Stimulated activated CD4-positive, alpha-beta T cell treated with anti-CD3 and anti-CD28 coated beads, Interleukin-1b, Interleukin-23, amount 100 ng/mL, for 24 hours (primary cell): ENCODE measurements around the gene NFATC2.

Experiments used
- DNase-seq, 4 experiments: peaks; one replicate each; pipeline ENCODE4 v3.0.0-alpha.2; 2020; ENCODE audit warnings: low read depth in 4 of 4, low spot score in 1 of 4

NFATC2 gene

DNA sequence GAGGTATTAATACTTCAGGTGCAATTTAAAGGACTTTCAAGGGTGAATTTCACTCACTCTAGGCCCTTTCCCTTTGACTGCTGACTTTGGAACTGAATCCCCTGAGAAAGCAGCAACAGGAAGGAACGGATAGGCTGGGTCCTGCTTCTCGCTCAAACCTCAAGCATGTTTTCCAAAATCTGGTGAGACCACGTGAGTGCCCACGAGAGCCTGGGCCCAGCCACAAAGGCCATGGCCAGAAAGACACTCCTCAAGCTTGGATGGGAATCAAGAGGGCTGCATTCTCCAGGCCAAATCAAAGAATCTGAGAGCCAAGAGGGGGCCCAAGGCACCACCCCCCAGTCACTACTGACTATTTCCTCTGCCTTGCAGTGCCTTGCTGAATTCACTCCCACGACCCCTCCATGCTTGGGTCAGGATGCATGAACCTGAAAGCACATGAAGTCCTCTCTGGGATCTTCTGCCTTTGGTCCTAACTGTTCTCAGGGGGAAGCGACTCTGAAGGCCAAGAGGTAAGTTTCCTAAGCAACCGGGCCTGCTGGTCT, 146.1 kb downstream of the NFATC2 start:
- no peak for DNase-seq

DNA sequence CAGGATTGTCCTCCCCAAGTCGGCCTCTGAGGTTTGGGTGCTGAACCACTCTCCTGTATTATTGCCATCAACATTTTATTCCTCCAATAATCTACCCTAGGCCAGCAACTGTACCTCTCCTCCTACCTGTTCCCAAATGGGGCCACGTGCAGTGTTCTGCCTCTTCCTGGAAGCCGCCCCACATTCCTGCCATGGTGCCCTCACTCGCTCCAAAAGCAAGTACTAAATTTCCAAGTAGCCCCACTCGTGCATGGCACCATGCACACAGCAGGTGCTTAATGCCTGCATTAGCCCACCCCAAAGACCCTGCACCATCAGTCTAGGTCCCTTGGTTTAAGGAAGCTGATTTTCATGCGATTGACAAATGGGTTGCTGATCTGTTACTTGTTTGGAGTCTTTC, 147.8 kb downstream of the NFATC2 start:
- DNase-seq = no peak

DNA sequence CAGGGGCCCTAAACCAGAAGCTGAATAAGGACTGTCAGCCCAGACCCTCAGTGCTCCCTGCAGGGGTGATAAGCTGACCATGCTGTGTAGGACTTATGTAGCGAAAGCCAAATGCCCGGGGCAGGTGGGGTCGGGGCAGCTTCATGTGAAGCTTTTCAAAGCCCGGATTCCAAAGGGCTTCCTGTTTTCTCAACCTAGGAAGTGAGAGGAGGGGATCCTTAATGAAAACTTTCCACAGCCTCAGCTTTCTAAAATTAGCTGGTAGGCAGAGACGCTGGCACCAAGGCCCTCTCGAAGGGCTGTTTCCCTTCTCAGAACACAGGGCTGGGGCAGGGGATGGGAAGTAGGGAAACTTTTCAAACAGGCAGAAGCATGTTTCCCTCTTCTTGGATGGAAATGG, 148.9 kb downstream of the NFATC2 start:
- DNase-seq = no peak

DNA sequence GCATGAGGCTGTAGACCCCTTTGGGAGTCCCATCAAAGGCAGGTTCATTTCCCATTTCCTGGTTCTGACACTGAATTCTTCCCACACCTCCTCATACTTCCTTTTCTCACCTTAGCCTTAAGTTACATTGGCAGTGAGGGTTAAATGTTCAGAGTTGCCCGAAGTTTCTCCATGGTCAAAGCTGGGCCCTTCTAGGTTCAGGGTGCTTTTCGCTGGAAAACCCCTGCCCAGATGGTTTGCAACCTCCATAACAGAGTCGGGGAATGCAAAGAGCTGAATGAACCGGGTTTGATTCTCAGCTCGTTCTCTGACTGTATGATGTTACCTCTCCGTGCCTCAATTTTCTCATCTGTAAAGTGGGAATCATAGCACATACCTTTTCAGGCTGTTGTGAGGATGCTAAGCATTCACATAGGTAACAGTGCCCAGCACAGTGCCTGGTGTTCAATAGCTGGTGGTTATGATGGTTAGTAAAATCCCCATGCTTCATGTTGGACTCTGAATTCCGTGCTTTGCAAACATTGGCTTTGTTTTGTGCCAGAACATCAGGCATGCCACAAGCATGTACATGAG, 149.8 kb downstream of the NFATC2 start:
- no peak for DNase-seq

DNA sequence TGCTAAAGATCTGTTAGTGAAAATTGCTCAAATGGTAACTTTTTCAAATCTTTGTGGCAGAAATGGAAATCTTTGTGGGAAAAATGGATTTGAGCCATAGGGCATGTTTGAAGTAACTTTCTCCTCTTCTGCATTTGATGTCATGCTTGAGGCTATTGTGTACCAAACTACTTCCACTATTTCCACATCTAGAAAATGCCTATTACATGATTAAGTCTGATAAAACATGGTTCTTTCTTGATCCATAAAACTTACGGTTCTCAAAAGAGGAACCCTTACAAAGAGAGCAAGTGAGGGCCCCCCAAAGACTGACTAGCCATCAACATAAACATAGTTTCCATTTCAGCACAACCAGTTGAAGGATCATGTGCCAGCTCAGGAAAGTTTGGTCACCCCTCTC, 150.6 kb downstream of the NFATC2 start:
- DNase-seq = no peak

DNA sequence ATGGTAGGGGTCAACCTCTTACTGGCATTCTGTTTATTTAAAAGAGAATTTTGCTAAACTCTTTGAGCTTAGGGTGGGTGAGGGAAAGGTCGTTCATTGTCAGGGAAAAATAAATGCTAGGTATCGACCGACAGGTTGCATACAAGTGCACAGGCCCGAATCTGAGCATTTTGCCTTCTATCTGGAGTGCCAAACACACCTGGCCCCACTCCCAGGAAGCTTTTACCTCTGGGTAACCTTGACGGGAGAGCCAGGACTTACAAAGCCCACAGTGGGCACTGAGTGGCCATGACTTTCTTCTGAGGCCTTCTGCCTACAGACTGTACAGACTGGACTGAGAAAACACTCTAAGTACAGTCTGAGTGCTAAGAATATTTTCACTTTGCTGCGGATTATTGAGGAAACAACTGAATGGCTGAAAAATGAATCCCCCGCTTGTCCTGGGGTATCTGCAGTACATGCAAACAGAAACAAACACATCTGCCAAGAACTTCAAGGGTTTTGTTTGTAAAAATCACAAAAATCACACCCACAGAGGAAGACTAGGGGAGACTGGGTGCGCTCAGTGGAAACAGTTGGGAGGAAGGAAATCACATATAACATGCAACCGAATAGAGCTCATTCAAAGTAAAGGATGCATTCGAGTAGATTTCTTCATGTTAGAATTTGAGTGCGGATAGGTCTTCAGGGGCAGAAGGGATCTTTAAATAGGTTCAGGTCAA, 152.8 kb downstream of the NFATC2 start:
- DNase-seq = no peak

DNA sequence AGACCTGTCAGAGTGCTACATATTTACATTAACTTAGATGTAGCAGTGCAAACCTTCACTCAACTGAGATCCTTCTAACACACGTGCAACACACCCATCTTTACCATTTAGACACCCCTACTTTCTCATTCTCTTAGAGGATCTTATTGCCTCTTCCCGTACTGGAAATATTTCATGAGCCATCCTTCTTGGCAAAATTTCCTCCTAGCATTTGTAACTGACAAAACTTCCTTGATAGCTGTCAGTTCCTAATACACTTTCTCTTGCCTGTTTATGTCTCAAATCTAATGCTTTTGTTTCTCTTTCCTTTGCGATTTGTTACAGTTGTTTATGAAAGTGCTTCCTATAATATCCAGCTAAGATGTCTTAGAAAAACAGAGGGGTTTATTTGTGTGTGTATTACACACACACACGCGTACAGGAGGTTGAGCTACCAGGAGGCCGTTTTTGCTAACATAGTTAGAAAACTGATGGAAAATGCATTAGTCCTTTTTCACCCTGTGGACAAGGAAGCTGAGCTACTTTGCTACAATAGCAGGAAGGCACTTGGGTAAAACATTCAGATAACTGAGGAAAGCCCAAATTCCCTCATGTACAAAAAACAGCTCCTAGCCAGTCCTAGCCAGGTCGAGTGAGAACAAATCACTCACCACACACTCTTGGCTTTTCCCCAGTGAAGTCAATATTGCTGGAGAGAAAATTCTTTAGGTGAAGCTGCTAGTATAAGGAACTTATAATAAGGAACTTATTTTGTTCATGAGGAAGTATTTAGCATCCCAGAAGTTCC, 153.6 kb downstream of the NFATC2 start:
- DNase-seq = no peak

DNA sequence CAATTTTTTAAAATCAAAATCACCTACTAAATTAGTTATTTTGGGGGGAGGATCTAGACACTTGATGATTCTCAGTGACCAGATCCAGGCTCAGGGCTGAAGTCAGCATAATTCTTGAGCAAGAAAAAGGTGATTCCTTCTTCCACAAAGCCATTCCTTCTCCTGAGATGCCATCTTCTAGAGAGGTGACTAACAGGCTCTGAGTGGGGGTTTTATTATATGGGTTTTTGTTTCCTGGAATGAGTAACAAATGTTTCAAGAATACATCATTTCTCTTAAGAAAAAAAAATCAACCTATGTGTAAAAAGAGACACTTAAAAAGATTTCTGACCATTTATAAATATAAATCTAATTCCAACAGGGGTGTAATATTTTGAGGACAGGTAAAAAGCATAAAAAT, 154.3 kb downstream of the NFATC2 start:
- DNase-seq = no peak

DNA sequence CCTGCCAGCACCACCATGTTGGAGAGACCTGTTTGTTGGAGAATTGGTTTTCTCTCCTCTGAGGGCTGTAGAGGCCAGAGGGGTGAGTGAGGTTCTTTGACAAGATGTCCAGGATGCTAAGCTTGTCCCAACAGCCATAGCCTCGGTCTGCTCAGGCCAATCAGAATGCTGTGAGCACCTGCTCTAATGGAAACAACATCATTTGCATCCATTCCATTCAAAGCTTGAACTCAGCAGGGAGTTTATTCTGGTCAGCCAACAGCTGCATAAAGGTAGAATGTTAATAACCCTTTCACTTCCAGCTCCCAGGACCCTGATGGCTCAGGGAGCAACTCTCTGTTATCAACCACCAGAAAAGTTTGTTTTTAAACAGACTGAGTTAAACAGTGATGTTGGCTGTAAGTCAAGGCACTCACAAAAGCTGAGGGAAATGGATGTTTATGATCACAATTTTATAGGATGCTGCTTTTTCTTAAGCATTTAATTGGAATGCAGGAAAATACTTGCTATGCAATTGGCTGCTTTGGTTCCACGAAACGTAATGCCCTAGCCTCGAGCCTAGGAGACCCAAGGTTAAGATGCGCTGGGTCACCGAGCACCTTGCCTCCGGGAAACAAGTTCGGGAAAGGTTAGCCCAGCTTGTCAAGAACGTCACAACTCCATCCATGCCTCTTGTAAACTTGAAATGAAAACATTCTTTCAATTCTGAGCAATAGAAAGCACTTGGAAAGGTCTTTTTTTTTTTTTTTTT, 155.2 kb downstream of the NFATC2 start:
- no peak for DNase-seq

DNA sequence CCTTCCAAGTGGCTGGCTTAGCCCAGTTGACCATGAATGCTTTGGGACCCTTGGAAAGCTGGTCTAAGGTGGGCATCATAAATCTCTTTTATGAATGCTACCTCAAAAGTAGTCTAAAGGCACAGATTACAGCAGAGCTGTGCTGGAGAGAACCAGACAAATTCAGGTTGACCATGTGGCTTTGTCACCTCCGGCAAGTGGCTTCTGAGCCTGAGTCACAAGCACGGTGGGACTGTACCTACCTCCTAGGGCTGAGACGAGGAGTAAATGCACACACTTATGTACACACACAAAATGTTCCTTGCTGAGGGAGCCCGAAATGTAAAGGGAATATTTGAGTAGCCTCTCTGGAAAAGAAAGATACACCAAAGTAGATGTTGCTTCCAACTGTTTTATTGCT, 155.9 kb downstream of the NFATC2 start:
- peak in 1 of 4 experiments; percentile 20 for DNase-seq

DNA sequence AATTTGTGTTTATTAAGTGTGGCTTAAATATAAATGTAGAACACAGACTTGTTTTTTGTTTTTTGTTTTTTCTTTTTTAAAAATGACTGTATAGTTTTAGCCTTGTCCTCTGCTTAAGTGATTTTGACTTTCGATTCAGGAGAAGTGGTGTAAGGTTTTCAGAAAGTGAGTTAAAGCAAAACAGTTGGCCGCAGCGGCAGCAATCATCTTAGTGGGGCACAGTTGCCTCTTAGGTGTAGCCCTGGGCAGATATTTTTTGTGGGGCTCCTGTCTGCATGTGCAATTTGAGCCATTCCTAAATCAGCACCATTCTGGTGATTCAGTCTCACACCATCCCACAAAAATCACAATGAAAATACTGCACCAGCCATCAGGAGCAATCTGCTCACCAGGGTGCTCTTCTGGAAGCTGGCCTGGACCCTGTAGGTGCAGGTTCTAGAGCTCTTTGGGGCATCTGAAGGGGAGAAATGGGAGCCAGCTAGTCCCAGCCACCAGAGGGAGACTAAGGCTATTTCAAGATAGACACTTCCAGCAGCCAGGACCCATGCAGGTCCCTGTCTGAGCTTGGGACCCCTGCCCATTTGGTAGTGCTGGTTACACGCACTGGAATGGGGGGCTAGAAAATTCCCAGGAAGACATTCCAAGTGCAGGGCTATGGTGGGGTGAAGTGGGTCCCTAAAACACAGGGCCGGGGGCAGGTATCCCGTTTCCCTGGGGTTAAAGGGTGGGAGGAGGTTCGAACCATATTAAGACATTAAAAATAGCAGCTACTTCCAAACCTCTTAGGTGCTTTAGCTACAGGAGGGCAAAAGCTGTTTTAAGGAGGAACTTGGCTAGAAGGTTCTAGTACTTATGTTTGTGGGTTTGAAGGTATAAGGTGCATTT, 156.6 kb downstream of the NFATC2 start:
- DNase-seq = no peak

DNA sequence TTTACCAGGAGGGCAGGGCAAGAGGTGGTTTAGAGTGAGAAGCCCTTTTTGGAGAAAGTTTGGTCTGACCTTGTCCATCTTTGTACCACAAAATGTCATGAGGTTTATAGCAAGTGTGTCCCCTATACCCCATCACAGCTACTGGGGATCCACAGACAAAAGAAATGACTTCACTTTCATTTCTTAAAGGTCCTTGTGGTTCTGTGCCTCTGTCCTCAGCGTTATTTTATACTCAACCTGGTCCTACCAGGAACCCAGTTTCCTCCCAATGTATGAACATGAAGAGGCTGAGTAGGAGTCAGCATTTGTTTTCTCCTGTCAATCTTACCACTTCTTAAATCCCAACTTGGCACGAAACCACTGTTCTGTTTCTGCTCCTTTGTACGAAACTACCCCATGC, 157.6 kb downstream of the NFATC2 start:
- no peak for DNase-seq

DNA sequence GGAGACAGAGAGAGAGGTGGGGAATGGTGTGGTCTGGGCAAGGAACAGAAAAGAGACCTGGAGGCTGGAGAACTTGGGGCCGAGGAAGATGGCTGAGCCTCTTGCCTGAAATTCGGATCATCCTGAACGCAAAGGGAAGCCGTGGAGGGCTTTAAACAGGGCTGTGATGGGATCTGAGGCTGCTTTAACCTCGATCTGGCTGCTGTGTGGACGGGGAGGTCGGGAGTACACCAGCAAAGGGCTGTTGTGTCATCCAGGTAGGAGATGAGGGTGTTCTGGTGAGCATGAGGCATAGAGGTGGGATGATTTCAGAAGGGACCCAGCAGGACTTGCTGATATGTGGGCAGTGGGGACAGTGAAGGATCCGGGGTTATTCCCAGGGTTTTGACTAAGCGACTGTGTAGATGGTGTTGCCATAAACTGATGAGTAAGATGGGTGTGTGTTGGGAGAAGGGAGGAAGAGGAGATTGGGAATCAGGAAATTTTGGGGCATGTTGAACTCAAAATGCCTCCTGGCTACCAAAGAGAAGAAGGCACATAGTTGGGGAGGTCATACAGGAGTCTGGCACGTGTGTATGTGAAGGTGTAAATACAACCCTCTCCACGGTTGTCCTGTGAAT, 158.5 kb downstream of the NFATC2 start:
- DNase-seq = no peak

DNA sequence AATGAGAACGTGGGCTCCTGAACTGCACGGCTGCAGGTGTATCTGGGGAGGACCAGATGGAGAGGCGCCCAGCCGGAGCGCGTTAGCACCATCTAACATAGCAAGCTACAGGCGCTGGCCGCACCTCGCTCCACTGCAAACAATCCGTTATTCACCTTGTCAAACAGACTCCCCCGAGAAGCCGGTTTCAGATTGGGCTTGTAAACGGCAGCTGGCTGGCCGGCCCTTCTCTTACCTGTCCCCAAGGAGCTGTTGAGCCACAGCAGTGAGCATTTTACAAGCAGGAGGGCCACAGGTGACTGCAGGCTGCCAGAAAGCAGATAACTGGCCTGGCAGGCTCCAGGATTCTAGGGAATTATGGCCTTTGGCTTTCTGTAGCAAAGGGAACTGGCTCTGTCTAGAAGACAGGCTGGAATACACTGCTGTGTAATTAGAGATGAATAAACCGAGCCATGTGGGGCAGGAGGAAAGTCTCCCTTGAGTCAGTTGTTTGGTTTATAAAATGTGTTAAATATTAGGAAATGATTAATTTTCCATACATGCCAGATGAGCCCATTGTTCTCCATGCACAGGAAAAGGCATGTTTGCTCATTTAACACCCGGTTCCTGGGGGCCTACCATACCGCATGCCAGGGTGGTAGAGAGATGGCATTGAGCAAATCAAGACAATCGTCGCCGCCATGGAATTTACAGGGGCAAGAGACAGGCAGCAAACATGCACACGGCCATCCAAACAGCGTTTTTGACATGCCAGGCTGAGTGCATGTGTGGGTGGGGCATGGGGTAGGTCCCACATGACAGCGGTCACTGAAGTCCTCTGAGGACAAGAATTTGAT, 159.3 kb downstream of the NFATC2 start:
- DNase-seq = no peak

DNA sequence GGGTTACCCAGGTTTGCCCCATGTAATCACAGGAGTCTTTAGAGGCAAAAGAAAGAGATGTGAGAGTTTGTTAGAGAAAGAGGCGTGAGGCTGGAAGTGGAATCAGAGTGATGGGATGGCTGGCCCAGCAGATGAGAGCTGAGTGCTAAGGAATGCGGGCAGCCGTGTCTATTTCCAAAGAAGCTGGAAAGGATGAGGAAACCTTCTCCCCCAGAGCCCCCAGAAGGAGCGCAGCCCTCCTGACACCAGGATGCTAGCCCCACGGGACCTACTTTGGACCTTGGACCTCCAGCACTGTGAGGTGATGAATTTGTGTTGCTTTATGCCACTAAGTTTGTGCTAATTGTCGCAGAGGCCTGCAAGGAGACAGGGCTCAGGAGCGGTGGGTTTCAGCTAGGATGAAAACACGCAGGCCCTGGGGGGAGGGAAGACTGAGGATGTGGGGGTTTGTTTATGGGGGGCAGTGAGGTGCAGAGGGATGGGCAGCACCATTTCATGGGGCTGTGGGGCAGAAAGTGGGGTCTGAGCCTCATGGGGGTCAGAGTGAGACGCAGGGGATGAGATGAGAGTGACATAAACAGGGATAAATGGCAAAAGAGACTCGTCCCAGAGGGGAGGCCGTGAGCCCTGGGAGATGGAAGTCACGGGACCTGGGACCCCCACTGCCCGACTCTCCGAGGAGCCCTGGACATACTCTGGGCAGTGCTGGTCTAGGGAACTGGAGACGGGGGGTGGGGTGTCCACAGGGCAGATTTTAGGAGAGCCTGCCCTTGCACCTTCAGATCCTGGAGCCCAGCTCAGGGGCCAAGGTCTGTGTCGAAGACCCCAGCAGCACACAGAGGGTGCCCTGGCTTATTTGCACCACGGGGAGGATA, 160.2 kb downstream of the NFATC2 start:
- DNase-seq = no peak

DNA sequence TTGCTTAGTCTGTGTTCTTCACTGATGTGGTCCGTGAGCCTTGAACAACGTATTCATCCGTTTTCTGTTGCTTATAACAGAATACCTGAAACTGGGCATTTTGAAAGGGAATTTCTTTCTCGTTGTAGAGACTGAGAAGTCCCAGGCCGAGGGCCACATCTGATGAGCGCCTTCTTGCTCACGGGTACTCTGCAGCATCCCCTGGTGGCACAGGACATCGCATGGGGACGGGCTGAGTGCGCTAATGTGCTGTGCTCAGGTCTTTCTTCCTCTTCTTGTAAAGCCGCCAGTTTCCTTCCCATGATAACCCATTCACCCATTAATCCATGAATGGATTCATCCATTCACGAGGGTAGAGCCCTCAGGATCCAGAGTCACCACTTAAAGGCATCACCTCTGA, 161.0 kb downstream of the NFATC2 start:
- no peak for DNase-seq

DNA sequence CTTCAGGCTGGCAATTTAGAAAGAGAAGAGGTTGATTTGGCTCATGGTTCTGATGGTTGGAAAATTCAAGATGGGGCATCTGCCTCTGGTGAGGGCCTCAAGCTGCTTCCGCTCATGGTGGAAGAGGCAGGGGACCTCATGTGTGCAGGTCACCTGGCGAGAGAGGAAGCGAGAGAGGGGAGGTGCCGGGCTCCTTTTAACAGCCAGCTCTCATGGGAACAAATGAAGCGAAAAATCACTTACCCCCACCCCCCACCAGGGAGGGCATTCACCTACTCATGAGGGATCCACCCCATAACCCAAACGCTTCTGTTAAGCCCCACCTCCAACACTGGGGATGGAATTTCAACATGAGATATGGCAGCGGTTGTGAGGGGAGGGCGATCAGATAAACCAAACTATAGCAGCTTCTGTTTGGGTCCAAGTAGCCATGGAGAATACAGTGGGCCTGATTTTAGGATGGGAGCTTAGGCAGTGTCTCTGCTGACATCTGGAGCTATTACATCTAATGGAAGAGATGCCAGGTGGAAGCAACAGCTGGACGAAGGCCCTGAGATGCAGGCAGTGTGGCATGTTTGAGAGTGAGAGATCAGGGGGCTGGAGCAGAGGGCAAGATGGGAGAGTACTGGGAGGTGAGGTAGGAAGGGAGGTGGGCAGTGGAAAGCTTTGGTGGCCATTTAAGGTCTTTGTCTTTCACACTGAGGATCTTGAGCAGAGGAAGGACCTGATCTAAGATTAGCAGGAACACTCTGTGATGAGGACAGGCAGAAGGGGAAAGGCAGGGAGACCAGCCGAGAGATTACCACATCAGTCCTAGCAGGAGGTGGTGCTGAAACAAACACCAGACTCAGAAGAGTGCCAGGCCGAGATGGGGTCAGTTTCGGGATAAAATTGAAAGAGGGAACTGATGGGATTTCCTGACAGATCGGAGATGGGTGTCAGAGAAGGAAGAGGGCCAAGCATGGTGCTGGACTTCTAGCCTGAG, 161.8 kb downstream of the NFATC2 start:
- no peak for DNase-seq
